Naive B cell (primary cell): ENCODE results near the gene FOXC2. TPM values are rescaled to one million over a fixed set of nuclear protein-coding genes. Genes with fewer than 3 reads are reported as not detected.
A peak's percentile ranks its signal among the peaks of the same experiment; 100 is the strongest.

Source experiments
- ATAC-seq, 2 donors: fragments of 150-1000 bp; cut with Tn5 transposase; 2 replicates each; pipeline ENCODE4 v1.10.0; 2021; ENCODE audit warnings: low read depth in 2 of 2, mild to moderate bottlenecking in 2 of 2, moderate library complexity in 2 of 2
- DNase-seq: peaks from one replicate; pipeline ENCODE4 v3.0.0; 2022
- H3K27ac Mint-ChIP-seq, 6 donors: one replicate each; pipeline ENCODE4 v1.8.0; 2020 to 2022; ENCODE audit warnings: mild to moderate bottlenecking in 6 of 6, mixed read lengths in 6 of 6, moderate library complexity in 5 of 6, inconsistent platforms in 2 of 6
- H3K27me3 Mint-ChIP-seq, 3 donors: one replicate each; pipeline ENCODE4 v1.8.0; 2021 to 2022; ENCODE audit warnings: mixed read lengths in 3 of 3, mild to moderate bottlenecking in 1 of 3
- H3K36me3 Mint-ChIP-seq, 2 donors: one replicate each; pipeline ENCODE4 v1.8.0; 2020 to 2022; ENCODE audit warnings: mixed read lengths in 2 of 2, inconsistent platforms in 1 of 2, mild to moderate bottlenecking in 1 of 2
- H3K4me1 Mint-ChIP-seq, 3 donors: one replicate each; pipeline ENCODE4 v1.8.0; 2020 to 2022; ENCODE audit warnings: mixed read lengths in 3 of 3, inconsistent platforms in 1 of 3, mild to moderate bottlenecking in 1 of 3, moderate library complexity in 1 of 3
- H3K4me3 Mint-ChIP-seq, 8 donors: one replicate each; pipeline ENCODE4 v1.8.0; 2020 to 2022; ENCODE audit warnings: mild to moderate bottlenecking in 8 of 8, mixed read lengths in 8 of 8, moderate library complexity in 8 of 8, inconsistent platforms in 2 of 8
- H3K9me3 Mint-ChIP-seq, 7 donors: one replicate each; pipeline ENCODE4 v1.8.0; 2020 to 2022; ENCODE audit warnings: mixed read lengths in 7 of 7, mild to moderate bottlenecking in 5 of 7, inconsistent platforms in 2 of 7, moderate library complexity in 1 of 7
- polyA plus RNA-seq, 6 donors: library from polyadenylated mRNA; unstranded; fragments of 300-500 nt; fragmentation: Illumina TruSeq; gene quantifications; one replicate each; pipeline ENCODE4 v1.2.3, GENCODE V29; 2021; ENCODE audit warnings: low read depth in 6 of 6

The FOXC2 gene
- polyA plus RNA-seq, 6 donors from 2014 or later: not detected

- H3K27me3 Mint-ChIP-seq: peaks cover 78 to 96% (median 86%) of the 10 kb centered on the region in 3 donors
- peaks cover 0 to 4% (median 0%) of the 10 kb centered on the region in 7 donors for H3K9me3 Mint-ChIP-seq
- peak overlapping the region in 5 of 8 donors; percentile 49 to 94 (median 74) for H3K4me3 Mint-ChIP-seq
- no peak for DNase-seq
- no peak for ATAC-seq
- H3K4me1 Mint-ChIP-seq: peaks cover 16 to 27% (median 19%) of the 10 kb centered on the region in 3 donors
- no peaks in the 10 kb centered on the region for H3K36me3 Mint-ChIP-seq
- no peak overlapping the region for H3K27ac Mint-ChIP-seq
Measured at GRCh38 chr16:86575095-86575685, 8.6 kb downstream of the FOXC2 start.

- Mint-ChIP-seq H3K27ac (no peak overlapping the region), H3K4me1 (peaks cover 16 to 27% (median 19%) of the 10 kb centered on the region in 3 donors), H3K9me3 (peaks cover 0 to 4% (median 0%) of the 10 kb centered on the region in 7 donors), H3K4me3 (peak overlapping the region; percentile 64 to 94 (median 76)), H3K36me3 (no peaks in the 10 kb centered on the region), H3K27me3 (peaks cover 77 to 96% (median 86%) of the 10 kb centered on the region in 3 donors)
- ATAC-seq: peak in 1 of 2 donors; percentile 44
- no peak for DNase-seq
Measured at GRCh38 chr16:86575754-86576557, 9.3 kb downstream of the FOXC2 start.

- H3K27me3 Mint-ChIP-seq: peaks cover 75 to 96% (median 87%) of the 10 kb centered on the region in 3 donors
- H3K9me3 Mint-ChIP-seq: peaks cover 0 to 2% (median 0%) of the 10 kb centered on the region in 7 donors
- no peak for DNase-seq
- H3K4me3 Mint-ChIP-seq: peak overlapping the region; percentile 64 to 94 (median 76)
- peak overlapping the region in 2 of 6 donors; percentile 49 to 83 for H3K27ac Mint-ChIP-seq
- peaks cover 16 to 24% (median 19%) of the 10 kb centered on the region in 3 donors for H3K4me1 Mint-ChIP-seq
- no peaks in the 10 kb centered on the region for H3K36me3 Mint-ChIP-seq
- no peak for ATAC-seq
Measured at GRCh38 chr16:86576591-86577313, 10.1 kb downstream of the FOXC2 start.

GRCh38 chr16:86577314-86577971 lies 10.8 kb downstream of the FOXC2 start:
- Mint-ChIP-seq H3K9me3 (peaks cover 0 to 2% (median 0%) of the 10 kb centered on the region in 7 donors), H3K27me3 (peaks cover 74 to 92% (median 91%) of the 10 kb centered on the region in 3 donors), H3K27ac (peak overlapping the region in 3 of 6 donors; percentile 37 to 88 (median 49)), H3K4me1 (peaks cover 16 to 24% (median 19%) of the 10 kb centered on the region in 3 donors), H3K36me3 (no peaks in the 10 kb centered on the region), H3K4me3 (peak overlapping the region in 6 of 8 donors; percentile 28 to 50 (median 36))
- DNase-seq (no peak), ATAC-seq (no peak)

- no peak for DNase-seq
- Mint-ChIP-seq H3K27ac (peak within 1 kb of the TSS in 2 of 6 donors; percentile 37 to 88), H3K4me1 (peaks cover 16 to 24% (median 19%) of the 10 kb centered on the region in 3 donors), H3K27me3 (peaks cover 76 to 85% (median 84%) of the 10 kb centered on the region in 3 donors), H3K36me3 (no peaks in the 10 kb centered on the region), H3K4me3 (peak within 1 kb of the TSS in 7 of 8 donors; percentile 6 to 53 (median 30)), H3K9me3 (peaks cover 0 to 2% (median 0%) of the 10 kb centered on the region in 7 donors)
- ATAC-seq: no peak
Measured at GRCh38 chr16:86578061-86578599, 11.5 kb downstream of the FOXC2 start, which contains the start of gene FOXL1. TSS of gene FOXL1 (plus strand) at chr16:86578549. CDS start at chr16:86578724, 175 bp downstream.

- Mint-ChIP-seq H3K4me3 (peak overlapping the region in 2 of 8 donors; percentile 32 to 53), H3K27me3 (peaks cover 75 to 83% (median 83%) of the 10 kb centered on the region in 3 donors), H3K27ac (no peak overlapping the region), H3K9me3 (peaks cover 0 to 2% (median 0%) of the 10 kb centered on the region in 7 donors), H3K4me1 (peaks cover 16 to 24% (median 19%) of the 10 kb centered on the region in 3 donors), H3K36me3 (no peaks in the 10 kb centered on the region)
- DNase-seq: no peak
- ATAC-seq: peak in 1 of 2 donors; percentile 32
Measured at GRCh38 chr16:86578611-86579267, 12.1 kb downstream of the FOXC2 start.

GRCh38 chr16:86579268-86580062 lies 12.8 kb downstream of the FOXC2 start:
- H3K4me3 Mint-ChIP-seq: peak overlapping the region in 2 of 8 donors; percentile 45 to 49
- peak overlapping the region in 1 of 6 donors; percentile 61 for H3K27ac Mint-ChIP-seq

GRCh38 chr16:86580063-86580790 lies 13.6 kb downstream of the FOXC2 start:
- no peak for ATAC-seq
- H3K9me3 Mint-ChIP-seq: peaks cover 0 to 2% (median 0%) of the 10 kb centered on the region in 7 donors
- H3K27me3 Mint-ChIP-seq: peaks cover 65 to 77% (median 76%) of the 10 kb centered on the region in 3 donors

More at GRCh38 chr16:86579268-86580062, 12.8 kb downstream of the FOXC2 start:
- Mint-ChIP-seq H3K9me3 (peaks cover 0 to 2% (median 0%) of the 10 kb centered on the region in 7 donors), H3K27me3 (peaks cover 70 to 81% (median 79%) of the 10 kb centered on the region in 3 donors), H3K36me3 (no peaks in the 10 kb centered on the region), H3K4me1 (peaks cover 16 to 24% (median 19%) of the 10 kb centered on the region in 3 donors)
- ATAC-seq: no peak
- DNase-seq: no peak

GRCh38 chr16:86580791-86581170 lies 14.2 kb downstream of the FOXC2 start:
- no peaks in the 10 kb centered on the region for H3K36me3 Mint-ChIP-seq
- H3K27me3 Mint-ChIP-seq: peaks cover 67 to 77% (median 77%) of the 10 kb centered on the region in 3 donors
- DNase-seq (no peak), ATAC-seq (no peak)
- H3K9me3 Mint-ChIP-seq: peaks cover 0 to 2% (median 0%) of the 10 kb centered on the region in 7 donors
- H3K27ac Mint-ChIP-seq: no peak overlapping the region
- peaks cover 14 to 22% (median 19%) of the 10 kb centered on the region in 3 donors for H3K4me1 Mint-ChIP-seq
- no peak overlapping the region for H3K4me3 Mint-ChIP-seq

More at GRCh38 chr16:86580063-86580790, 13.6 kb downstream of the FOXC2 start:
- peak overlapping the region in 1 of 8 donors; percentile 40 for H3K4me3 Mint-ChIP-seq
- no peak for DNase-seq
- no peaks in the 10 kb centered on the region for H3K36me3 Mint-ChIP-seq
- H3K4me1 Mint-ChIP-seq: peaks cover 16 to 24% (median 19%) of the 10 kb centered on the region in 3 donors
- no peak overlapping the region for H3K27ac Mint-ChIP-seq

- Mint-ChIP-seq H3K27ac (no peak overlapping the region), H3K9me3 (no peaks in the 10 kb centered on the region), H3K4me1 (peaks cover 7 to 15% (median 15%) of the 10 kb centered on the region in 3 donors), H3K4me3 (peak overlapping the region in 1 of 8 donors; percentile 1), H3K36me3 (no peaks in the 10 kb centered on the region), H3K27me3 (peaks cover 63 to 72% (median 70%) of the 10 kb centered on the region in 3 donors)
- no peak for ATAC-seq
- no peak for DNase-seq
Measured at GRCh38 chr16:86581458-86581857, 14.8 kb downstream of the FOXC2 start.
